GM19395 (cell line): Measurements from ENCODE around the gene NKD1.

Experiments
- ATAC-seq: cut with Tn5 transposase; IDR thresholded peaks from one replicate; pipeline ENCODE4 v1.9.1; 2021; ENCODE audit warnings: mild to moderate bottlenecking, moderate library complexity; ENCODE audit not compliant: unreplicated experiment

The NKD1 gene

DNA sequence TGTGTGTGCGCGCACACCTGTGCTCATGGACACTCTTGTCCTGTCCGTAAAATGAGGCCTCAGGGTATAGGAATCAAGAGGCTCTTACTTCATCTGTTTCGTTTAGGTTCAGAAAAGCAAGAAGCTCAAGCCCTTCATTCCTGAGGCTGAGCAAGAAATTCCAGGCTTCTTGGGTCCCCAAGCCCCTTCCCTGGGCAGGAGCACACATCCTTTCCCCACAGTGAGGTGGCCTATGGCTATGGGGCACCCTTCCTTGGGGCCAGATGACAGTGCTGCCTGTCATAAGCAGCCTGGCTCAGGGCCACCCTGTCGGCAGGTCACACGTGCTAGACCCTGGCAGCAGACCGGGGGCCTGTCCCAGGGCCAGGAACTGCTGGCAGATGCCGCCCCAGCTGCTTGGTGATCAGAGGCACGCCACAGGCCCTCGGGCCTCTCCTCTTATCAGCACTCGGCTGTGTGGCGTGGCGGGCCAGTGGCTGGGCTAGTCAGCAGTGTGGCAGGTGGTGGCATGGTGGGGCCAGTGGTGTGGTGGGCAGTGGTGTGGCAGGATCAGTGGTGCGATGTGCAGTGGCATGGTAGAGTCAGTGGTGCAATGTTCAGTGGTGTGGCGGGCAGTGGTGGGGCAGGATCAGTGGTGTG lies 50.2 kb downstream of the NKD1 start:
- ATAC-seq, result no peak

DNA sequence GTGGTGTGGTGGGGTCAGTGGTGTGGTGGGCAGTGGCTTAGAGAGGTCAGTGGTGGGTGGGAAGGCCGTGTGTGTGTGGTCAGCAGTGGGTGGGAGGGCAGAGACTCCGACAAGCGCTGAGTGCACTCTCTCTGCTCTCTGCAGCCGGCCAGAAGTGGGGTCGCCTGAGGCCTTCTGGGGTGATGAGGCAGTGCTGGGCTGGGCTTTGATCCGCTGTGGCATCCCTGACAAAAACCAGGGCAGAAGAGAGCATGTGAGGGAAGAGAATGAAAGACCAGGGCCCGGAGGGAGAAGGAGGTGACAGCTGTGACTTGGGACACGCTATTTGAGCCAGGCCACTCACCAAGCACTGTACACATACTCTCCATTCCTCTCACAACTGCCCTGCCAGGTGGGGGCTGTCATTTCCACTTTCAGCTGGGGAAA lies 50.8 kb downstream of the NKD1 start:
- ATAC-seq, result no peak

DNA sequence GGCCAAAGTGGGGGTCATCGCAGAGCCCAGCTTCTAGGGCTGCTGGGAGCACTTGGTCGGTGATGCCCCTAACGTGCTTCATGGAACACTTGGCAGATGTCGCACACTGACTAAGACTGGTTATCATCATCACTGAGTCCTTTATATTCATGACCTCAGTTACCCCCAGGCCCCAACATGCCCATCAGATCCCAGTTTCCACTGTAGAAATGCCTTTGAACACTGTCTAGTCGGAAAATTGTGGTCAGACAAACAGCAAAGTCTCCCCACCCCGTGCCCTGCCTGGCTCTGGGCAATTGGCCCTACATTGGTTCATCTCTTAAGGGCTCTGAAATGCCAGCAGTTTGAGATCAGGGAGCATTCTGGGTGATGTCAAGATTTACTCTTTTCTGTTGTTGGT lies 51.3 kb downstream of the NKD1 start:
- no peak for ATAC-seq

DNA sequence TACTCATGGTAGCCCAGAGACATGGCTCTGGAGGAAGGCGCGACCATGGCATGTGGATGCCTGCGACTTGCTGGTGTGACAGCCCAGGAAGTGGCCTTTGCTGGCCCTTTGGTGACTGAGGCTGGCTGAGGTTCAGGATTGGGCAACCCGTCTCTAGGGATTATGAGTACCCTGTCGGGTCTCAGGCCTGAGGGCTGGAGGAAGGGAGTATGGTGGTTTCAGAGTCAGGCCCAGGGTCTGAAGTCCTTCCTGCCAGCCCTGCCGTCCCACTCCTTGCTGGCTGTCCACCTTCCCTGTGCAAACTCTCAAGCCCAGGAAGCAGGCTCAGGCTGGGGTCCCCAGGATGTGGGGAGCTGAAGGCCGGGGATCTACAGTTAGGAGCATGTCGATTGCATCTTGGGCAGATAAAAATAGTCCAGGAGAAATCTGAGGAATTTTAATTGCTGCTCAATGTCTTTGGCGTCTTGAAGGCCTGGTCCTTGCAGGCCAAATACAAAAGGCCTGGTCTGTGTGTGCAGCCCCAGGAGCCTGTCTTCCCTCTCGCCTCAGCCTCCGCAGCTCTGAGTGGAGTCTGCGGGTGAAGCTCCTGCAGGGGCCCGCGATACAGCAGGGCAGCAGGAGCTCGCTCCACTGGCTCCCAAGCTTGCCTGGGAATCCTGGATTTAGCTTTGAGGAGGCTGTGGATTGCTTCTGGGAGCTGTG lies 52.5 kb downstream of the NKD1 start:
- no peak for ATAC-seq

DNA sequence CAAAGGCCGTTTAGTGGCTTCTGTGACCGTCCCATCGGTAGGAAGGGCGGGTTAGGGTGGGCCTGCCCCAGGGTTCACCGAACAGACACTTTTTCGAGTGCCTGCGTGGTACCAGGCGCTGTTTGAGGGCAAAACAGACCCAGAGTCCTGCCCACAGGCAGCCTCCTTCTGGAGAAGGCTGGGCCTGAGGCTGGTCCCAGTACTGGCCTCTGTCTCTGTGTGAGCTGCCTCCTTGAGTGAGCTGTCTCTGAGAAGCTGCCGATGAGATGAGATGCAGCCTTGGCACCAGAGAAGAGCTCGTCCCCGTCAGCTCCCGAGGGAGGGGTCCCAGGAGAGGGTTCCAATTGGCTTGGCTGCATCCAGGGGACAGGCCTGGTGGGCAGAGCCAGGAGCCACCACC lies 53.1 kb downstream of the NKD1 start:
- ATAC-seq, result no peak

DNA sequence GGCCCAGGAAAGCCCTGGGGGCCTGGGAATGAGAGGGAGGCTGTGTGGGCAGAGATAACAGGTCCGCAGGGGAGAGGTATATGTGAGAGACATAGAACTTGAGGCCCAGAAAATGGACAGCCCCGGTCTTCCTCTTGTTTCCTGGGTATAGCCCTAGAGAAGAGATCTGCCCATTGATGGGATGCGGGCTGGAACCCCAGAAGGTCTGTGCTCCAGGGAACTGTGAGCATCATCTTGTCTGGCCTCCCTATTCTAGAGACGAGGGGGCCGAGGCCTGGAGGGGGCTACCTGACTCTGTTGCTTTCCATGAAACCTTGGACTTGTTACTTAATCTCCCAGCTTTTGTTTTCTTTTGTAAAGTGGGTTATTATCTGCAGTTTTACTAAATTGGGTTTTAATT lies 53.9 kb downstream of the NKD1 start:
- no peak for ATAC-seq

DNA sequence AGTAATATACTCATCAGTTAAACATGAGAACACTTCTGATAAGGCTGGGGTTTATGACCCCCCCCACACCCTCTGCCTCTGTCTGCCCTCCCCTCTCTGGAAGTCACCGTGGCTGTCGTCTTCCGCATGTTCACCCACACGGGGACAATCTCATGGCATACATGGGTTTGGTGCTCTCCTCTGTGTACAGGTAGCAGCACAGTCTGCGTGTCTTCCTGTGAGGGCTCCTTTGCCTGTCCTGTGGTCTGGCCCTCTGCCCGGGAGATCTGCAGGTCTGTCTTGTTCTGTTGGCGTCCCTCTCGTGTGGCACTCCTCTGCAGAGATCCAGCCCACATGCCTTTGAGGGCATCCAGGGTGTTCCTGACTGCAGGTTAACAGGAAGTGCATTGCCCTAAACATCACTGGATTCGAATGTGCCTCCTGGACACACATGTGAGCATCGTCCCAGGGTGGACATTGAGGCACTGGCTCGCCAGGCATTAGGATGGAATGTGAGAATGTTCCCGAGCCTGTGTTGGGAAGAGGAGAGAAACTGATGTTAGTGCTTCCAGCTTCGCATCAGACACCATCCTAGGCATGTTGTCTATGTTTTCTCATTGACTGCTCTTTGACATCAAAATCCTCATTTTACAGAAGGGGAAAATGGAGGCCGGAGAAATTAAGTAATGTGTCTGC lies 54.5 kb downstream of the NKD1 start:
- no peak for ATAC-seq

DNA sequence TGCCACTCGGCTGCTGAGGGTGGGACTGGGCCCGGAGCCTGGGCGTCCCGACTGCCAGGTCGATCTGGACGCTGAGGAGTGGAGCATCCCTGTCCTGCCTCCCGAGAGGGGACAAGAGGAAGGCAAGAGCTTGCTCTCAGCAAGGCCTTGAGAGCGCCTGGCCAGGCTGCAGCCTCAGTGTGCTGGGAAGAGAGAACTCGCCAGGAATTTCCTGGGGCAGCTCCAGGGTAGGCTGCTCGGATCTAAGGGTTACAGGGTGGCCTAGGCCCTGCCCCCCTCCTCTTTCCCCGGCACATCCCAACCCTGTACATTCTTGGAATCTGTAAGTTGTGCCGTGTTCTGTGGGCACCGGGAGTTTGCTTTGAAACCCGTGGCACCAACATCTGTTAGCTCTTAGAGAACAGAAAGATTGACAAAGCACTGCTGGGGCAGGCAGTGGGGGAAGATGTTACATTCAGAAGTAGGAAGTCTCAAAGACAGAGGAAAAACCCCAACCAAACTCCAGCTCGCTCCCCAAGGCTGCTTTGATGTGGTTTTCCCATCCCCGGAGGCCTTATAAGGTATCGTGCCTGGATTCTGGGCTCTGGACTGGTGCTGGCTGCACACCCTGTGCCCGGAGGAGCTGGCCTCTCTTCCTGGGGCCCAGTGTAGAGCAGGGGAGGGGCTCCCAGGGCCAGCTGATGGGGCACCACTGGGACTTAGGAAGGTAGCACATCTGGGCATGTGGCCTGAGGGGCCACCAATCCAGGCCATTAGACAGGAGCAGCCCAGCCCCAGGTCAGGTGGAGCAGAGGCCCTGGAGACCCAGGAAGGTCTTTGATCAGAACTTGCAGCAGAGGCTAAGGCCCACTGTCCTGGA lies 55.2 kb downstream of the NKD1 start:
- ATAC-seq, result no peak

DNA sequence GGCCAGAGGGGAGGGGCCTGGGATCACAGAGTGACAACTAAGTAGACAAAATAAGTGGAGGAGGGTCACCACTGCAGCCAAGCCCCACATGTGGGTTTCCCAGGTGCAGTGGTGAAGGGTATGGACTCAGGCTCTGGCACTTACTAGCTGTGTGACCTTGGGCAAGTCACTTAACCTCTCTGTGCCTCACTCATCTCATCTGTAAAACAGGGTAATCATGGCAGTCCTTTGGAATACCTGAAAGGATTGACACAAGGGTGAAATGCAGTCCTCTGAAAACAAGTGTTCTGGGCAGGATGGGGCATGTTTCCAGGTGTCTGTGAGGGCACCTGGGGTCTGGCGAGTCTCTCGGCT lies 55.8 kb downstream of the NKD1 start:
- no peak for ATAC-seq

DNA sequence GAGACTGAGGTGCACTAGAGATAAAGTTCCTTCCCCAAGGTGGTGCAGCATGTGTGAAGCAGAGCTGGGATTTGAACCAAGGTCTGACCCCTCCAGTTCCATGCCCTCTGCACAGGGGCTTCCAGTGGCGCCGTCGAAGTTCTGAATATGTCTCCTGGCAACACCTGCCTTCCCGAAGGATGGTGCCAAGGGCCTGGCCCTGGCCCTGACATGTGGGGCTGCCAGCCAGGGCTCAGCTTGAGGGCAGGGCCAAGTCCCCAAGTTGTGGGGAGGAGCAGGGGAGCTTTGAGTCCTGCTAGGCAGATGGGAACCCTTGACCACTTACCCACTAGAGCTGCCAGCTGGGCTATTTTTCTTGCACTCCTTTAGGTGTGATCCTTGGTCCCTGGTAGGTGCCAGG lies 56.4 kb downstream of the NKD1 start:
- ATAC-seq, result no peak

DNA sequence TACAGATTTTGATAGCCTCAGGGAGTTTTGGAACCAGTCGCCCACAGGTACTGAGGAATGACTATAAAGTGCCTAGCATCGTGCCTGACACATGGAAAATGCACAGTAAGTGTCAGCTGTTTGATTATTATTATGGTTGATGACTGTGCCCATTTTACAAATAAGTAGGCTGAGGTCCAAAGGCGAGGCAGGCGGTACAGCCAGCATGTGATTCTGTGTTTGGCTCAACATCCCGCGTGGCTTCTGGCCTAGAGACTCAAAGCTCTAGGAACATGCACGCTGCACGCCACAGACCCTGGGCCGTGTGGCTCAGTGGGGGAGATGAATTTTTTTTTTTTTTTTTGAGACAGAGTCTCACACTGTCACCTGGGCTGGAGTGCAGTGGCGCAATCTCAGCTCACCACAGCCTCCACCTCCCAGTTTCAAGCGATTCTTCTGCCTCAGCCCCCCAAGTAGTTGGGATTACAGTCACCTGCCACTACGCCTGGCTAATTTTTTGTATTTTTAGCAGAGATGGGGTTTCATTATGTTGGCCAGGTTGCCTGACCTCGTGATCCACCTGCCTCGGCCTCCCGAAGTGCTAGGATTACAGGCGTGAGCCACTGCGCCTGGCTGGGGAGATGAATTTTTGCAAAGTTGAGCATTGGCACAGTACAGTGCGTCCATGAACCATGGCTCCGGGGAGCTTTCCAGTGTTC lies 57.7 kb downstream of the NKD1 start:
- no peak for ATAC-seq

DNA sequence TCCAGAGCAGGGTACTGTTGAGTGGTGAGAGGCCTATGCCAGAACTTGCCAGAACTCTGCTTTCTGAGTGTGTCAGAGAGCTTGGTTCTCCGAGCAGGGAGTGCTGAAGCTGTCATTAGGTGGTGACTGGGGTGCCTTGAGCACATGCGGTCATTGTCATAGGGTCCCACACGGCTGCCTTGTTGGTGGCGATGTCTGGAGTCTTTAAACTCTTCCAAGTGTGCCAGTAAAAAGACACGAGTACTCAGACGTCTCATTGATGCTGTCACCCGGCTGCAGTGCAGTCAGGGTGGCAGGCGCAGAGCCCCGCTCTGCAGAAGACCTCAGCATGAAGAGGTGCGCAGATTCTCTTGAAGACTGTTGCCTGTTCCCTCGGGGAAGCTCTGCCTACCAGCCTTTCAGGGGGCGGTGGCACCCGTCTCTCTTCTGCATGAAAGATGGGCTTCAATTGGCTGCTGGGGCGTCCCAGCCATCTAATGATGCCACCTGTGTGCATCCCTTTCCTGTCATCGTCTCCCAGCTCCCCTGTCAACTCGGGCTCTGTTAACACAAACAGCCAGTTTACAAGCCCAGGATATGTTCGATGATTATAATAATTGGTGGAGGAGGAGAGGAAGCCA lies 58.3 kb downstream of the NKD1 start:
- no peak for ATAC-seq

DNA sequence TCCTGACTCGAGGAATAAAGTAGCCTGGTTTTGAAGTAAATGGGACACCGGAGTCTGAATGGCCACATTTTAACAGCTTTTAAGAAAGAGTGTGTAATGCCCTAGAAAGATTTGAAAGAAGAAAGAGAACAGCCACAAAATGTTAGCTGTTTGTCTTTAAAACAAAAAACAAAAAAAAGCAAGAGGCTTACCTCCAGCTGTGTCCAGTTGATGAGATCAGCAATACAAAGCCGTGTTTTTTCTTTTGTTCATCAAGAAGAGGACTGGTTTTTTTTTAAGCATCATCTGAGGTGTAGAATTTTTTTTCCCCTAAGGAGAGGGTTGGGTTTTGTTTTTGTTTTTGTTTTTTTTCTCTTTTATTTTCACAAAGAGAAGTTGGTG lies 58.8 kb downstream of the NKD1 start:
- no peak for ATAC-seq

DNA sequence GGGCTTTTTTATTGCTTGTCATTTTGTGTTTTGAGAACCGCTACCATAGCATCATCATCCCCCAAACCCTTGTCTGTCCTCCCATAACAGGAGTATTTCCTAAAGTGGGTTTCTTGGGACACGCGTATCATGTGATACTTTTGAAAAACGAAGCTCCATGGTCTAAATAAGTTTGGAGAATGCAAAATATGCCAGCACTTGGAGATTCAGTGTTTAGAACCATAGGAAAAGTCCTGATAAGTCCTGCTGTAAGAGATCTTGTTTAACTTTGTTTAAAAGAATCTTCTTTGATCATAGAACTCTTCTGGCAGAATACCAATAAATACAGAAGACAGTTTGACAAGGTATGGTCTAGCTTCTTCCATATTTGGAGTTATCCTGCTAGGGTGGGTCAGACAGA lies 59.3 kb downstream of the NKD1 start:
- ATAC-seq, result no peak

DNA sequence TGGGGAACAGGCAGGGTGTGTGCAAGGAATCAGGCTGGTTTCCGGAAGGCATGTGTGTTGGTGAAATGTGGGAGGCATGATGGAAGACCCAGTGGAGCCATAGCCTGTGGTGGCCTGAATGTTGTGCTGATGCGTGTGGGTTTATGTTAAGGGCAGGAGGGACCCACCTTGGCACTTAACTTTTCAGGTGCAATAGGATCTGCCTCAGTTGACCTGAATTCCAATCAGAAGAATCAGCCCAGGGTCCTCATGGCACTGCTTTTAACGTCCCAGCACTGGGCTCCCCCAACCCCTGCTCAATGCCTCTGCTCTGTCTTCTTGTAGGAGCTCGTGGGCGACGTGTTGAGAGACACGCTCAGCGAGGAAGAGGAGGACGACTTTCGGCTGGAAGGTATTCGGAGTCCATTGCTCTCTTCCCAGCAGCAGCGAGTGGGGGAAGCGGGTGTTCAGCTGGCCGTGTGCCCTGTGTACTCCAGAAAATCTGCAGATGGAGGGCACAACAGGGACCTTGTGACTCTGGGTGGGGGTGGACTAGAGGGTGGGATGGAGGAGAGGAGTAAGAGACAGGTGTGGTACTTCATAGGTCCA lies 59.9 kb downstream of the NKD1 start:
- ATAC-seq, result no peak

DNA sequence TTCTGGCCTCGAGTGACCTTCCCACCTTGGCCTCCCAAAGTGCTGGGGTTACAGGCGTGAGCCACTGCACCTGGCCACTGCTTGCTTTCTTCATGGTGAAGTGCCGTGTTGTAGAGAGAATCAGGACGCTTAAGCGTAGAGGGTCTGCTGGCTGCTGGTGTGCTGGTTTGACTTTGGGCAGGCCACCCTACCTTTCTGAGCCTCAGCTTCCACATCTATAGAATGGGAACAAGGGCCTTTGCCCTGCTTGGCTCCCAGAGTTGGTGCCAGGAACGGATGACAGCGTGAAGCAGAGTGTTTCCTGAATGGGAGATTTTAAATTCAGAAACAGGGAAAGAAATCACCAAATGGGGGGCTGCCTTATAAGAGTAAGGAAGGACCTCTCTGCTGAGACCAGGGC lies 60.9 kb downstream of the NKD1 start:
- ATAC-seq, result no peak

DNA sequence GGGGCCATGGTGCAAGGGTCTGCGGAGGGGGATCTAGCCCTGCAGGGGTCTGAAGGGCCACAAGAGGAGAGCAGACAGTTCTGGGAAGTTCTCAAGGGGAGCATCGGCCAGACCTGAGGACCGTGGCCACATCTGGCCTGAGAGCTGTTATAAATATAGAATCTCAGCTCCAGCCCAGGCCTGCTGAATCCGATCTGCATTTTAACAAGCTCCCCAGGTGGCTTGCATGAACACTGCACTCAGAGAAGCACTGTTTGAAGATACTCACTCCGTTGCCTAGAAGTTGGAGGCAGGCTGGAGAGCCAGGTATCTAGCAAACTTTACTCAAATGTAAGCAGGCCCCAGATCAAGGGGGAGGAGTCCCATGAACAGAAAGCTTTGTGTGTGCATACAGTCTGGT lies 61.3 kb downstream of the NKD1 start:
- no peak for ATAC-seq

DNA sequence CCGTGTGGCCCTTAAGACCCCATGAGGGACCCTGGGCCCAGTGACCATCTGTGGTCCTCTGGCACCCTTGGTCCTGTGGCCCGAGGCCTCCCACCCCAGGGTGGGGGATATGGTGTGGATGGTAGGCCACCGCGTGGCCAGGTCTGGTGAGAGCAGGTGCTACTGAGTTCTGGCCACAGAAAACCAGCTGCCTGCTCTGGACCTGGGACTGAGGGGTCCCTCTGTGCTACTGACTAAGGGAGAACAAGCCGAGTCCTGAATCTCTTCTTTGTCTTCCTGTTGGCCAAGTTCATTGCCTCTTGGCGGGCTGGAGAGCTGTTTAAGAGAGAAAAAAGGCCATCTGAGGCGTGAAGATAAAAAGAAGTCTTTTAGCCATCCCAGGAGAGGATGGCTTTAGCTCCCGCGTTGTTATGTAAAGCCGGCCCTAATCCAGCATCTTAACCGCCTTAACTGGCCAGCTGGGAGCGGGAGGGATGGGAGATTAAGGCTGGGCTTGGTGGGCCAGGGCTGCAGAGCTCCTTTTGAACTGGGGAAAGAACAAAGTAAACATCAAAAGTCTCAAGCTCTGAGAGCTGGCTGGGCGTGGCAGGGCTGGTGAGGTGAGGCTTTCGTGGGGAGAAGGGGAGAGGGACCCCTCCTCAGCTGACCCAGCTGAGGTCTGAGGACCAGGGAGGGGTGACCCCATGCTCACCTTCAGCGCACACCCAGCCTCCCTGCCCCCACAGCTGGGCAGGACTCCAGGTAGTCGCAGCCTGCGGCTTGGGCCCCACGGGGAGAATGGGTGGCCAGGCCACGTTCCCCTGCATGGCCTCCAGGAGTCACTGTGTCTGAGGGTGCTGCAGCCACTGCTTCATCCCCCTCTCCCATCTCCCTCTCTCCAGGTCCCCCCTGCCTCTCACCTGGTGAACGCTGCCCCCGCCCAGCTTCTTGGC lies 62.4 kb downstream of the NKD1 start:
- ATAC-seq, result no peak

DNA sequence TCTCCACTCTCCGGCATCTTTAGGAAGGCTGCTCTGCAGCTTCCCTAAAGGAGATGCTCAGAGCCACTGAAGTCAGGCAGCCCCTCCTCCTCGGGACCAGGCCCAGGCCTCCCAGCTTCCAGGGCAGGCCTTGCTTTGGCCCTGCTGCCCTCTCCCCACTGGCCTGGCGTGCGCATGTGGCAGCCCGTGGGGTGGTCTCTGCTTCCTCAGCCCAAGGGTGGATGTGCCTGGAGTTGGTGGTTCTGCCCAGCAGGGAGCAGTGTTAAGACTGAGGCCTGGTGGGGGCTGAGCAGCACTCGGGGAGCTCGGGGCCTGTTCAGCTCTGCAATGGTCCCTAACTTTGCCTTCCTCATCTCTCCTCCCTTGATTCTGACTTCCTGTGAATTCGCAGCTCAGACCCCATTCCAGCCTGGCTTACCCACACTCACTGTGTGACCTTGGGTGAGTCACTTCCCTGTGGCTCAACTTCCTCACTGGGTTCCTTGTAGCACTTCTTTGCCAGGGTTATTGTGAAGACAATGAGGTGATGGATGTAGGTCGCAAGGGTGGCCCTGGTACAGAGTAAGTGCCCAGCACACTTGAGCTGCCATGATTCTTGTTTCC lies 63.2 kb downstream of the NKD1 start:
- no peak for ATAC-seq
